NCI-H2107 (cell line): ENCODE measurements around the gene ADAMTSL2.

ENCODE experiments used
- DNase-seq: peaks from one replicate; lab custom pipeline; 2025; lab: John Stamatoyannopoulos, UW

Gene ADAMTSL2

DNA sequence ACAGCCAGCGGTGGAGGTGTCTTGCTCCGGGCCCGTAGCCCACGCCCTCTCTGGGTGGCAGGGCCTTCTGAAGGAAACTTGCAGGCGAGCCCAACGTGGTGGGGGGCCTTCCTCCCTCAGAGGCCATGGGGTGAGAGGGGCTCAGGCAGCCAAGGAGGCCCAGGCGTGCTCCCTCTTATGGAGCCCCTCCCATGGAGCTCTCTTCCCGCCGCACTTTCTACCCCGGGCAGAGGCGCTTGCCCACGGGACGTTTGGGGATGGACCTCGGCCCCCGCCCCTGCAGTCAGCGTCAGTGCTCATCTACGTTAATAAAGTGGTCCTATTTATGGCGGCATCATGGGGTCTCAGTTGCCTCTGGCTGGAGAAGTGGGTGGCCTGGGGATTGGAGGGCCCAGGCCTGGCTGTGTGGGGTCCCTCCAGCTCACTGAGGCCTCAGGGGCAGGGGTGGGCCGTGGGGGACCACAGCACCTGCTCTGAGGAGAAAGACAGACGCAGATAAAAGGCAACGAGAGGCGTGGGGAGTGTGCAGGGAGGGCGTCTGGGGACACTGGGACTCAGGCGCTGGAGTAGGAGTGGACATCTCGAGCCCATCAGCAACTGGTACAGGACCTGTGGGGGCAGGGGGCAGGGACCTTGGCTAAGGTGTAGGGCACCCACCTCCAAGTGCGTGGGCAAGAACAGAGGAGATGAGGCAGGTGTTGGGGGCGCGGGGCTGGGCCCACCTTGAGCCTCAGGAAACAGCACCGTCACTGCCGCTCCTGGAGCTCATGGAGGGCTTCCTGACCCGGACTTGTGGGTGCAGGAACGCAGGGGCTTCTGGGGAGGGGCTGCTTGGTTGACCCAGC is 40.9 kb downstream of the ADAMTSL2 start:
- DNase-seq = no peak

DNA sequence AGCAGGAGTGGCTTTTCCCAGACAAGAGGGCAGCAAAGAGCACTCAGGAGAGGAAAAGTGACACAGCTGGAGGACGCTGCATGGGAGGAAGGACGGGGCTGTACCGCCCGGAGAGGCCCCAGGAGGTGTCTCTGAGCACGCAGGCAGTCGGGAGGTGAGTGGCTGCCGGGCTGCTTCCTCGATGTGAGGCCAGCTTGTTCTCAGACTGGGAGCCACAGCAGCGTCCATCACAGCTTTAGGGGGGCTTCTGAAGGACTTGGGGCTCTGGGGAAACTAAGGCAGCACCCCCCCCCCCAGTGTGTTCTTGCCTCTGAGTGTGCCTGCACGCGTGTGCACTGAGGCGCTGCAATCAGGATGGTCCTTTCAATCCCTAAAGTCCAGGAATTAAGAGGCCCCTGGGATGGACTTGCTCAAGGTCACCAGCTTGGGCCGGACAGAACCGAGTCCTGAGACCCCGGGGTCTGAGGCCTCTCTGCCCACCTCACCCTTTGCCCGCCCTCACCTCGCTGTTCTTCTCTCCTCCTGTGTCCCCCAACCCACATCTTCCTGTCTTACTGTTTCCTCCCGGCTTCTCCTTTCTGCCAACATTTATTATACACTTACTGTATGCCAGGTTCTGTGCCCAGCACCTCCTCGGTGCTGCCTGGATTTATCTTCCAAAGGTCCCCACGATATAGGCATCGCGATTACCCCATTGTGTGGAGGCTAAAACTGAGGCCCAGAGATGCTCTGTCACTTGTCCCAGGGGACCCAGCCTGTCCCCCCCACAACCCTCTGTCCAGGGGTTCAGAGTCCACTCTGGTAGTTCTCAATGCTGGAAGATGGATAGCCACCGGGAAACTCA is 41.7 kb downstream of the ADAMTSL2 start:
- DNase-seq = no peak

DNA sequence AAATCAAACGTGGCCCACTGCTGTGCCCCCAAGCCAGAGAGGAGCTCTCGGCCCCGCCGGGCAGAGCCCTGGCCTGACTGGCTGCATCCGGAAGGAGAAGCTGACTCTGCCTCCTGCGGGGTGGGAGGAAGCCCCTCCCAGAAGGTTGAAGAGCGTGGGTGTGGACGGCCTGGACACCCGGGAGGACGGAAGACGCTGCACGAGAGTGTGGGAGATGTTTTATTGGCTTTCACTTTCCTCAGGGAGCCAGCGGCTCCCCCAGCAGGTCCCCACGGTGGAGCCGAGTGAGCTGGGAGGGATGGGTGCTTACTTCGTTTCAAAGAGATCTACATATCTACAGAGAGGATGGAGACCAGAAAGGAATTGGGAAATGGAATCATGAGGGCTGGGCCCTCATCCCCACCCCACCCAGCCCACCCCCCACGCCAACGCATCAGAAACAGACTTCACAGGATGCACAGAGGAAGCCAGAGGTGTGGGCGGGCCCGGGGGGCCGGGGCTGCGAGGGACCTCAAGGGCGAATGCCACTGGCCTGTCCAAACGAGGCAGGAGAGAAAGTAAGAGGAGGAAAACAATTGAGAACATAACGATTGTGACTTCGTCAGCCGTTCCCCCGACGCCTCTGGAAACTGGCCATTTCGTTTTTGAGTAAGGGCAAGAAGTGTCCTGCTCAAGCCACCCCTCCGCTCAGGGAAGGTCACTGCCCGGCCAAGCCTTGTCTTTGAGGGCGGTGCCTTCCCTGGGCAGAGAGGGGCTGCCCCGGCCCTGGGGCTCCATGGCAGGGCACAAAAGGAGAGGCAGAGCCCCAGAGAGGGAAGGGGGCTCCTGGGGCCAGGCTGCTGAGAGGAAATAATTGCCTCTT is 42.6 kb downstream of the ADAMTSL2 start:
- DNase-seq = no peak

DNA sequence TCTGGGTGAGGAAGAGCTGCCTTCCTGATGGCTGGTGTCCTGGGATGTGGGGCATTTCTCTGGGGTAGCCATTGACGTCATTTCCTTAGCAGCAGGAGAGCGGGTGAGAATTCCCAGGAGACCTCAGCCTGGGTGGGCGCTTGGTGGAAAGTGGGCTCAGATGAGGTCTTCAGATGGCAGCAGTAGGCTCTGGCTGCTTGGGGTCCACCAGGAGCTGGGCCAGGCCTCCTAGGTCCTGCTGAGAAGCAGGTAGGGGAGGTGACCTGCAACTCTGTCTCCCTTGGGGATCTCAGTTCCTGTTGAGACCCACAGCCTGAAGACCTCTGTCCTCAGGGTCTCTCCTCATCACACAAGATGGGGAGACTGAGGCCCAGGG is 43.2 kb downstream of the ADAMTSL2 start:
- no peak for DNase-seq

DNA sequence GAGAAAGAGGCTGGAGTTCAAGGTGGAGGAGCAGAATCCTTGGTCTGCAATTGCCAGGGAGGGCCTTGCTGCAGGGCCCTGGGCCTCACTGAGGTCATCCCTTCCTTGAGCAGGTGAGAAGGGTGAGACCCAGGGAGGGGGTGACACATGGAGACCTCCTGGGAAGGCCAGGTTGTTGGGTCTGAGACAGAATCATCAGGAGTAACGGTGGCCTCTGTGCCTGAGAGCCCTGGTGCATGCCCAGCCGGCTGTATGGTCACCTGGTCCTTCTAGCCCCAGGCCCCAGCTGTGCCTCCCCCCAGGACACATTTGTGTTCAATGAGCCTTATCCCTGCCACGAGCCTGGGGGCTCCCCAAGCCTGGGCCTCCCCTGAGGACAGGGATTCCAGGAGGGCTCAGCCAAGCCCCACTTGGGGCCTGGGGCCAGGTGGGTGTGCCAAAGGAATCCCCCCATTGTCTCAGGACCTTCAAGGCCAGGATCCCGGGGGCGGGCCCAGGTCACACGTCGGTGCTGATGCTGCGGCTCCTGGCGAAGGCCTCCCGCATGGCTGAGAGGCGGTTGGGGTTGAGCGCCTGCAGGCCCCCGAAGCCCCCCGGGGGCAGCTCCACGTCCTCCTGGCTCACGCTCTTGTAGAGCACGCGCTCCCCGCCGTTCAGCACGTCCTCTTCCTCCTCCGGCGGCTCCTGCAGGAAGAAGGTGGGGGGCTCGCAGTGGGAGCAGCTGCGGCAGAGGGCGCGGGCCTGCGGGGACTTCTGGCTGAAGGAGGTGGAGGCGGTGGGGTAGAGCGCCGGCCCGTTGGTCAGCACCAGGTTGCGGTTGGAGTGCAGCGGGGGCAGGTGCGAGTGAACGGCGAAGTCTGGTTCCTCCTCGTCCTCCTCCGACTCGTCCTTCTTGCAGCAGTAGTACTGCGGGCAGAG is 44.3 kb downstream of the ADAMTSL2 start:
- DNase-seq = no peak

DNA sequence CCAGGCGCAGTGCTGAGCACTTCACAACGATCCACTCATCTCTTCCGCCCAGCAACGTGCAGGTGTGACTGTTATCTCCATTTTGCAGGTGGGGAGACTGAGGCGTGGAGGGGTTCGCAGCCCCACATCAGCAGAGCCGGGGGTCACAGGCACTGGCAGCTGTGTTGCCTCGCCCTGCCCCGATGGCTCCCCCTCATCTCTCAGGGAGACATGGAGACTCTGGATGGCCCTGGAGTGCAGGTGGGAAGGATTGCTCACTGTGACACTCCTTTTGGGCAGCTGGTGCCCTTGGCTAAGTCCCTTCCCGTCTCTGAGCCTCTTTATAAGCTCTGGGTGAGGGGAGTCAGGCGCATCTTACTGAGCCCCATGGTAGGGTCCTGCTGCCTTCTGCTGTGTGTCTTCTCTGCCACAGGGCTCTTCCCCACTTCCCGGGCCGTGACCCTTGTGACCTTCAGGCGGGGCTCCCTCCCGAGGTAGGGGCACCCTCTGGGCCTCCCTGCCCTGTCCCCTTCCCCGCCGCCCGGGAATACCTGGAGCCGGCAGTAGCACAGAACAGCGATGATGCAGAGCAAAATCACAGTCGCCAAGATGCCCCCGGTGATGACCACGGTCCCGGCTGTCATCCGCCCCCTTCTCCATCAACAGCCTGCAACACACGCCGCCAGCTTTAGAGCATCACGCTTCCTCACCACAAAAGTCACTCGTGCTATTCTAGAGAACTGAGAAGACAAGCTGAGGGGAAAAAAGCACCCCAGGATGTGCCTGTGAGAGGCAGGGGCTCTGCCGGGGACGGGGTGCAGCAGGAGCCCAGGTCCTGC is 45.3 kb downstream of the ADAMTSL2 start:
- DNase-seq = no peak

DNA sequence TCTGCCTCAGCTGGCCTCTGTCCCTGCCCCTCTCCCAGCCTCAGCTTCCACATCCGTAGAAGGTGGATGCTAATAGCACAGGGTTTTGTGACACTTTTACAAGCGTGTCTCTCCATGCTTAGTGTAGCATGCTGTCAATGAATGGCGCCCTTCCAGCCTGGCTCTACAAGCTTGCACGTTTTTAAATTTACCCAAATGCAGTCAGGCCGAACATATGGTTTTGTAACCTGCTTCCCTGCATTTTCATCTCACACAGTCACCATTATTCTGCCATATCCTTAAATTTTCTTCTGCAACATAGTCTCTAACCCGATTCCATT is 45.9 kb downstream of the ADAMTSL2 start:
- no peak for DNase-seq

DNA sequence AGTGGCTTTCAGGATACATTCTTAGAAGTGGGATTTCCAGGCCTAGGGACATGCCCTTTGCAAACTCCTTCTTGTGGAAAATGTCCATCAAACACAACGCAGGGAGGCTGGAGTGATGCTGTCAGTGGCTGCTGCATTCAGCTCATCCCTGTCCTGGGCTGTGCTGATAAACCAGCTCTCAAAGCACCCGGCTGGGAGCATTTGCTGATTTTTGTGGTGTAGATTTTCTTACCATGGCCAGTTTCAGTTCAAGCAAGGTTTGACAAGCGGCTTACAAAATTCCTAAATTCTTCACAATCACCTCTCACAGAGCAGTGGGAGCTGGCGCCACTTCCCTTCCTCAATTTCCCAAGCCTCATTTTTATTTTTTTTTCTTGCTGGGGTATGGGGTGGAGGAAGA is 46.5 kb downstream of the ADAMTSL2 start:
- DNase-seq = no peak

DNA sequence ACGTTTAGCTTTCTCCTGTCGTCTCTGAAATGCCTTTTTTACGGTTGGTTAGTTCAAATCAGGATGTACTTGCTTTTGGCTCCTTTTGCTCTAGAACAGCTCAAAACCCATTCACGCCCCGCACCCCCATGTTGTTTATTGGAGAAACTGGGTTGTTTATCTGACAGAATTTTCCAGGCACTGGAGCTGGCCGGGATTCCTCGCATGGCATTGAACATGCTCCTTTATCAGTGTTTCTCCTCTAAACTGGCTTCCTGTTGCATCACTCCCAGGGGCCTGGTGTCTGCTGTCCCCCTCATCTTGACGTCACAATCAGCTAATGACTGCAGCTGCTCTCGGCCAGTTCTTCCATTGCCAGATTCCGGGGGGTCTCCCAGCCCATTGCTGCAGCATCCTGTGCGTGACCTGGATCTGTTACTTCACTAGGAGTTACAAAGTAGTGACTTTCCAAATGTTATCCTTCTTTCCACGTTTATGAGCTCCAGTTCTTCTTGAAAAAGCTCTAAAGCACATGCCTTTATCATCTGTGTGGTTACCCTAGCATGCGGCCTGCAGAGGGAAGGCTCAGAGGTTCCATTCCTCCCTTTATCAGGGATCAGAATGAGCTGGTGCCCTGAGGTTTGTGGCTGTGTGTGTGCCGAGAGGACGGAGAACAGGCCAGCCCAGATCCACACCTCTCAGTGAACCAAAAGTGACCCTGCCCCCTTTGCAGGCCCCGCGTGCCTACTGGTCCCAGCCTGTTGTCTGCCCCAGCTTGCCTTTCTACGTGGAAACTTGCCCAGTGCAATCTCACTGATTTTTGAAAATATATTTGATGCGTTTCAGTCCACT is 47.2 kb downstream of the ADAMTSL2 start:
- no peak for DNase-seq

DNA sequence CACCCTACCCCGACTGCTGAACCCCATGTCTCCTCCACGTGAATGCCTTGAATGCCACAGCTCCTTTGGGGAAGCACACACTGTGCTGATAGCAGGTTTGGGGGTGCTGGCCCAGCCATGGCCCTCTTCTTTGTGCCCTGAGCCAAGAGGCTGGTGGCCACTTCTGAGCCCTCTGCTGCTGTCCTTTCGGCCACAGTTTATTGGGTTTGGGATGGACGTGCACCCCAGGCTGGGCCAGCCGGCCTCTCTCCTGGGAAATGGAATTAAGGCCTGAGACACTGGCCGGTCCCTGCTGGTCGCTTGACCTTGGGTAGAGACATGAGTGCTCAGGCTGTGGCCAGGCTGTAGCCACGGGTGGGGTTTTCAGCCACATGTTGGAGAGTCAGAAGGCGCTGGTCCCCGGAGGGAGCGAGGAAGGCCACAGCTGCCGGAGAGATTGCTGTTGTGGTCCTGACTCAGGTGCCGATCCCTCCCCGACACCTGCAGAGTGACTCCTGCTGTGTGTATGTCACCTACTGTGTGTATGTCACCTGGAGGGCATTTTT is 48.1 kb downstream of the ADAMTSL2 start:
- DNase-seq = no peak

DNA sequence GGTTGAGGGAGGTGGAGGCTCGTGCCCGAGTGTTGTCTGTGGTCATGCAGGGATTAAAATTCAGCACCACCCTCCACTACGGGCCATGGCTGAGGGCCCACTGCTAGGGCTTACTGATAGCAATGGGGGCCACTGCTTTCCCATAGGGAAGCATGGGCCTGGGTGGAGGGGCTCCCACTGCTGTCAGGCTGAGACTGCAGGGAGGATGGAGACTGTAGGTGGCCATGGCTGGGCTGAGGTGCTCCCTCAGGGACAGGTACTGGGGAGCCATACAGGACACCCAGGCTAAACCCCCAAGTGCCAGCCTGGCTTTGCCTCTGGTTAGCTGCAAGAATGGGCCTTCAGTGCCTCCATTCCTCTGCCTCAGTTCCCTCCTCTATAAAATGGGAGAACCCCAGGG is 48.6 kb downstream of the ADAMTSL2 start:
- no peak for DNase-seq

DNA sequence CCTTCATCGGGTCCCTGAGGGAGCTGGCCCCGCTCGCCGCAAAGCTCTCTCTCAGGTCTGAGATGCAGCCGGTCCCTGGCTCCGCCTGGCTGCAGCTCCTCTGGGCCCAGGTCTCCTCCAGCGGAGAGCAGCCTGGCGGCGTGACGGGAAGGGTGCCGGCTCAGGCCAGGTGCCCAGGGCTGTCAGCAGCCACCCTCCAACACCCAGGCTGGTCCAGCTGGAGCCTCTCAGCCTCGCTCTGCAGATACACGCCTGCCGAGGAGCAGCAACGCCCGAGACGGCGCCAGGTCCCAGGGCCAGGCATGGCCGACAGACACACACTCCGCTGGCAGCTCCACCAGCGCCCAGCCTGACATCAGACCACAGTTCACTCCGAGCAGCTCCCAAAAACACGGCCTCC is 49.1 kb downstream of the ADAMTSL2 start:
- no peak for DNase-seq

DNA sequence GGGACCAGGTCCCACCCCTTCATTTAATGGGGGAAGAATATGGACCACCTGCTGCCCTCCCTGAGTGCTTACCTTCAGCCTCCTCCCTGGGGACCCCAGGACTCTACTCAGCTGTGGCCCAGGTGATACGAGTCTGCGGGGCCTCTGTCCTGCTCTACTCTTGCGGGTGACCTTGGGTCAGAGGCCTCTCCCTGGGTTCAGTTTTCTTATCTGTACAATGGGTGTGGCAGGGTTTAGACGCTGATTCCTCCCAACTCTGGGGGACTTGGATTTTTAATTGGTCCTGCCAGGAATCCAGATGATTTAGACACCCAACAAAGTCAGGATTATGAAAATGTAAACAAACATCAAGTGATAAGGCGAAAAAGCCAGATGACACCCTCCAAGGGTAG is 49.7 kb downstream of the ADAMTSL2 start:
- DNase-seq = no peak

DNA sequence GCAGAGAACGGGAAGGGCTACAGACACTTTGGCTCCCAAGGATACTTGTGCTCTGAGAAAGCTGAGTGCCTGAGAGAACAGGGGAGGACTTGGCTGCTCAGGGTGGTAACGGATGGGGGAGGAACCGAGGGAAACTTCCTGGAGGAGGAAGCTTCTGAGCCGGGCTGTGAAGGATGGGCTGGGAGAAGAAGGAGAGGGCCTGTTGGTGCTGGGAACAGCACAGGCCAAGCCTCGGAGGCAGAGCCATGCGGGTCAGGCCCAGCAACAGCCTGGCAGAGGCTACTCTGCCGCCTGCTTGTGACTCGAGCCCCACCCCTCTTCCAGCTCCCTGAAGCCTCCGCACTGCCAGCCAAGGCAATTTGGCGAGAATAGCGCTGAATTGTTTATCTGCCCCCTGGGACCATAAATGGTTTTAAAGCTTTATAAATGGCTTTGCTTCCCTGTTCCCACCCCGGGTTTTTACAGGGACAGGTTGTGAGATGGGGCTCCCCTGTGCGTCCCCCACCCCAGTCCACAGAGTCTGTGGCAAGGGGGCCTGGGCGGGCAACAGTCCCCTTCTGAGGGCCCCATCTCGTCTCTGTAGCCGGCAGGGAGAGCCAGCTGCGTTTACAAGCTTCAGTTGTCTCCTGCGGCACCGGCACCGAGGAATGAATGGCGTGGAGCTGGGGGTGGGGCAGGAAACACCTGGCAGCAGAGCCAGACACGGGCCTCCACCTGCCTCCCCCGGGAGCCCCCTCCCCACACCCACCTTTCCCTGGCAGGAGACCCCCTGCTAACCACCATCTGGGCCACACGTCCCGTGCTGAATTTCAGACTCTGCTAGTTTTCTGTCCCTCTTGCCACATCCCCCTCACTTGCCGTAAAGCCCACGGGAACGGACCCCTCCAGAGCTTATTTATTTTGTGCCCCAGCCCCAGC is 50.3 kb downstream of the ADAMTSL2 start:
- DNase-seq = peak; percentile 78

DNA sequence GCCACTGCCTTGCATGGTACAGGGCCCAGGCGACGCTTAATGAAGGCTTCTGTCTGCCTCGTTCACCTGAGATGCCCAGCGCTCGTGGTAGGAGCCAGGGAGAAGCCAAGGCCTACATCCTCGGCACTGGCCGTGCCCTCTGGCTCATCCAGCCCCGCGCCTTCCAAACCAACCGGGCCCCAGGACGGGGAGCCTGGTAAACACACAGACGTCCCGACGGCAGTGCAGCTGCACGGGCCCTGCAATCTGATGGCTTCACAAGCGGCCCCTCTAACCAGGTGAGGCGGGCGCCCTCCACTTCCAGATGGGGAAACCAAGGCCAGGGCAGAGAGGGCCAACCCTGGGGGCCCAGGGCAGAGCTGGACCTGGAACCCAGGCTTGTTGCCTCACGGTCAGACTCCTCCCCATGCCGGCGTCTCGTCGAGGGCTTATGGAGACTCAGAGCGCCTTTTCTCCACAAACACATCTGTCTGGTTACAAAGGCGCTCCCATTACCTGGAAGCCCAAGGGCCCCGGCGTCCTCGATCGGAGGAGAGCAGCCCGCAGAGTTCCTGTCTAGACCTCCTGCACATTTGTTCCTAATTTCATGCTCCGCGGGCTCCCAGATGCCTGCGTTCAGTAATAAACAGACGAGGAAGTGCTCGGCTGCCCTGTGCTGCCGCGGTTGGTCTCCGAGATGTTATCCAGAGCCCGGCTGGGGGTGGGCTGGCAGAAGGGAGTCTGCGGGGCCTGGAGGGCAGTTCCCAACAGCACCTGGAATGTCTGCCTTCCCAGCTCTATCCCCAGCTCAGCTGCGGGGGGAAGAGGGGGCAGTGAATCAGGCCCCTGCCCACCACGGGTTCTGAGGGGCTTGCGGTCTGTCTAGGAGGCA is 51.2 kb downstream of the ADAMTSL2 start:
- peak; percentile 39 for DNase-seq

DNA sequence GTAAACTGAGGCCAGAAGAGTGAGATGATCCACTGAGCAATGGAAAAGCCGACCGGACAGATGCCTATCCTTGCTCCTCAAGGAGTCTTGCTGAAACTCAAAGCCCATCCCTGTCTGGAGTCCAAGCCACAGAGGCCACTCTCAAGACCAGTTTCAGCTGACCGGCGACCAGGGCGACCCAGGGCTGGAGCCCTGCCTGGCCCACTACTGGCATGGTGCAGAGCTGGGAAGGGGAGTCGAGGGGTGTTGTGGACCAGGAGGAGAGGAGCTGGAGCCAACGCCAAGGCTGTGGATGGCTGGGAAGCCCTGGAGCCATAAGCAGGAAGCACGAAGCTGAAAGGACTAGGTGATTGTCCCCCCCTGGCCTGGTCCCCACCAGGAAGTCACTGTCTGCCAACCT is 52.5 kb downstream of the ADAMTSL2 start:
- no peak for DNase-seq

DNA sequence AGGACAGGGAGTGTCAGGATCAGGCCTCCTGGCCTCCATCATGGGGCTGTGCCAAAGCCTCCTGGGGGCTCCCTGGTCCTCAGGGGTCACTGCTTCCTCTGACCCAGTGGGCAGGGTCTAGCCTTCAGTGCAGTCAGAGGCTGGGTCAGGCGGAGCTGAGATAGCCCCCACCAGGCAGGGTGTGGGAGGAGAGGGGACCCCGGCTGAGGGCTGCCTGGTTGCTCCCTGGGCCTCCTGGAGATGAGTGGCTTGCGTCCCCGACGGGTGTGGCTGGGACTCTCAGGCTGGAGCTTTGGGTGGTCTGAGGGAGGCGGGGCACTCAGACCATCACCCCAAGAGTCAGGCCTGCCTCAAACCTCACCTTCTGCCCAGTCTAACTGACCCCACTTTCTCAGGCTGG is 53.0 kb downstream of the ADAMTSL2 start:
- no peak for DNase-seq
